T-helper 17 cell (primary cell): Measurements from ENCODE around the gene NEDD4L. TPM values are rescaled to one million over a fixed set of nuclear protein-coding genes. Genes with fewer than 3 reads are reported as not detected.
A peak's percentile ranks its signal among the peaks of the same experiment; 100 is the strongest.

Experiments
- ATAC-seq: fragments of 150-1000 bp; cut with Tn5 transposase; 2 replicates; pipeline ENCODE4 v1.10.0; 2021; ENCODE audit warnings: mild to moderate bottlenecking, moderate library complexity
- DNase-seq, 3 donors: peaks; one replicate each; pipeline versions ENCODE4 v3.0.0 to v3.0.0-alpha.2; 2020 to 2021
- H3K9me3 ChIP-seq: one replicate; pipeline ENCODE4 v1.7.0; 2013; ENCODE audit warnings: low read length, mild to moderate bottlenecking; ENCODE audit not compliant: control insufficient read depth, poor library complexity, severe bottlenecking
- H3K27ac Mint-ChIP-seq: one replicate; pipeline ENCODE4 v1.8.0; 2022; ENCODE audit warnings: mild to moderate bottlenecking, moderate library complexity, mixed read lengths
- H3K27me3 Mint-ChIP-seq: one replicate; pipeline ENCODE4 v1.8.0; 2022; ENCODE audit warnings: mixed read lengths
- H3K36me3 Mint-ChIP-seq: one replicate; pipeline ENCODE4 v1.8.0; 2022; ENCODE audit warnings: low read depth, mixed read lengths
- H3K4me1 Mint-ChIP-seq: one replicate; pipeline ENCODE4 v1.8.0; 2022; ENCODE audit warnings: mild to moderate bottlenecking, mixed read lengths
- H3K4me3 Mint-ChIP-seq: one replicate; pipeline ENCODE4 v1.8.0; 2022; ENCODE audit warnings: mild to moderate bottlenecking, moderate library complexity, mixed read lengths
- total RNA-seq, 4 donors: library from RNA in 2 of 4; stranded (reverse) in 2 of 4; gene quantifications; one replicate each; pipeline ENCODE4 v1.2.3 and lab custom pipeline; 2022 to 2026

NEDD4L gene
- total RNA-seq, 2 donors from 2014 or later: 9.8 to 22.4 TPM

DNA sequence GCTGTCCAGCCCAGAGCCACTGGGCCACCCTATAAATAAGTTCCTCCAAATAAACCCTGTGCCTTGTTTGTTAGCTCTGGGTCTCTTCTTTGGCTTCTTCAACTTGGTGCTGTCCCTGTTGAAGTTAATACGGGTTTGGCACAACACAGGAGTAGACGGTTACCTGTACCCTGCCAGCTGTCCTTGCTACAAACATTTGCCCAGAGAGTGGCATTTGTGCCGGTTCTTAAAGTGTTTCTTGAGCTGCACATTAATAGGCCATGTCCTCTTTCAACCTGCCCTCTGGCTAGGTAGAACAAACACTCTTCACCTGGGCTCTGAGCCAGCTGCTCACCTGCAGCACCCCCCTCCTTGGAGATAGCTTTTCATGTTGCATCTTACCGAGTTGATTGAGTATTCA lies 139.2 kb downstream of the NEDD4L start:
- Mint-ChIP-seq H3K27me3 (peaks cover 20% of the 10 kb centered on the region), H3K27ac (no peak overlapping the region), H3K4me1 (no peaks in the 10 kb centered on the region), H3K4me3 (no peak overlapping the region), H3K36me3 (no peaks in the 10 kb centered on the region)
- ATAC-seq (no peak), DNase-seq (no peak)
- no peaks in the 10 kb centered on the region for H3K9me3 ChIP-seq

DNA sequence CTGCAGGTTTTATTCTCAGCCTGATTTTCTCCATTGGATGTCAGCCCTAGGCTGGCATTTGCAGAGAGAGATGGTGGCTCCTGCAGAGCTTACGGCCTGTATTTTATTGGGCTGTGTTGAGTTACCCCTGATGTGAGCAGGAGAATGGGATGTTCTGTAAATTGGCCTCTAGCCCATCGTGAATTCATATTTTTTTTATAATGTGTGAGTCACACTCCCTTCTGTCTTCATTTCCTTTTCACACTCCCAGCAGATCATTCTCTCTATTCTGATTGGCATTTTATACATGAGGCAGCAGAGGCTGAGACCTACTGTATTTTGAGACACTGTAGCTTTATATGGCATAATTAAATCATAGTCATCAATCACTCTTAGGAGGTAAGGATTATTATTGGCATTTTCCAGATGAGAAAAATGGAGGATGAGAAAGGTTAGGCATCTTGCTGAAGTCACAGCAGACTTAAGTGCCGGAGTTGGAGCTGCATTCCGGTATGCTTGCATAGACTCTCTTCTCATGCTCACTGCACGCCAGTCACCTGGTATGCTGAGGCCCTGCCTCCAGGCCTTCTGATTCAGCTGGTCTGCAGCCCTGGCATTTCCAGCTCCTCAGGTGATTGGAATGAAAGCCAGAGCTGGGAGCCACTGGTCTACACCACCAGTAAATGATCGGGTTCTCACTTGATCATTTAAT lies 142.4 kb downstream of the NEDD4L start:
- DNase-seq: no peak
- H3K36me3 Mint-ChIP-seq: no peaks in the 10 kb centered on the region
- H3K9me3 ChIP-seq: no peaks in the 10 kb centered on the region
- ATAC-seq: no peak
- no peak overlapping the region for H3K4me3 Mint-ChIP-seq
- no peak overlapping the region for H3K27ac Mint-ChIP-seq
- H3K27me3 Mint-ChIP-seq: peaks cover 15% of the 10 kb centered on the region
- no peaks in the 10 kb centered on the region for H3K4me1 Mint-ChIP-seq

DNA sequence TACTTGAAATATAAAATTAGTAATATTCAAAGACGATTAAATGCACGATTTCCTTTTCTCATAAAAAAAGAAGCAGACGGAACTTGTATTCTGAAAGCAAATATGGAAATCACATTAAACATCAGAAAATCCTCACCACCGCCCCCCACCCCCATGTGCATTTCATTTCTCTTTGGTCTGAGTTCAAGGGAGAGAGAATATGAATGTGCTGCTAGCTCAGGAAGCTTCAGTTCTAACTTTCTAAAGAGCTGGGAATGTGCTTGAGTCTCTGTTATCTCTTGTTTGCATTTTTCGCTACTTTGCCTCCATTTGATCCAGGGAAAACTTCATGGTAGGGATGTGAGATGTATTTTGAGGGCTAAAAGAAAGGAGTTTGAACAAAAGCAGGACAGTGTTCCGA lies 143.6 kb downstream of the NEDD4L start:
- ATAC-seq (no peak), DNase-seq (no peak)
- Mint-ChIP-seq H3K36me3 (no peaks in the 10 kb centered on the region), H3K27ac (no peak overlapping the region), H3K4me3 (no peak overlapping the region), H3K4me1 (no peaks in the 10 kb centered on the region), H3K27me3 (peaks cover 23% of the 10 kb centered on the region)
- no peaks in the 10 kb centered on the region for H3K9me3 ChIP-seq

DNA sequence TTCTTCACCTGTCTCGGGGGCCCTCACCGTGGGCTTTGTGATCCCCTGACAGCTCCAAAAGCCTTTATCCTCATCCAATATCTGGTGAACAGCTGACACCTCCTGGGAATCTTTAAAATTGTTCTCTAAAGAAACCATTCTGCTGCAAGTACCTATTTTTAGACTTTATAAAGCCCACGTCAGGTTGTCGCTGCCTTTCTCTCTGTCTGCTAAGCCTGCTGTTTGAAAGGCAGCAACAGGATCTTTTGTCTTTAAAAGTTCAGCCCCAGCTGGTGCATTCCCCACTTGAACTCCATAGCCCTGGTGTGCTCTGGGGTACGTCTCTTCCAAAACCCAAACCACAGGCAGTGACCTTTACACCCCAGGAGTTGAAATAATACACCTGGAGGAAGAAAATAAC lies 145.0 kb downstream of the NEDD4L start:
- Mint-ChIP-seq H3K27ac (no peak overlapping the region), H3K27me3 (peaks cover 37% of the 10 kb centered on the region), H3K4me3 (no peak overlapping the region), H3K36me3 (peaks cover 2% of the 10 kb centered on the region), H3K4me1 (peaks cover 3% of the 10 kb centered on the region)
- no peak for ATAC-seq
- DNase-seq: no peak
- no peaks in the 10 kb centered on the region for H3K9me3 ChIP-seq

DNA sequence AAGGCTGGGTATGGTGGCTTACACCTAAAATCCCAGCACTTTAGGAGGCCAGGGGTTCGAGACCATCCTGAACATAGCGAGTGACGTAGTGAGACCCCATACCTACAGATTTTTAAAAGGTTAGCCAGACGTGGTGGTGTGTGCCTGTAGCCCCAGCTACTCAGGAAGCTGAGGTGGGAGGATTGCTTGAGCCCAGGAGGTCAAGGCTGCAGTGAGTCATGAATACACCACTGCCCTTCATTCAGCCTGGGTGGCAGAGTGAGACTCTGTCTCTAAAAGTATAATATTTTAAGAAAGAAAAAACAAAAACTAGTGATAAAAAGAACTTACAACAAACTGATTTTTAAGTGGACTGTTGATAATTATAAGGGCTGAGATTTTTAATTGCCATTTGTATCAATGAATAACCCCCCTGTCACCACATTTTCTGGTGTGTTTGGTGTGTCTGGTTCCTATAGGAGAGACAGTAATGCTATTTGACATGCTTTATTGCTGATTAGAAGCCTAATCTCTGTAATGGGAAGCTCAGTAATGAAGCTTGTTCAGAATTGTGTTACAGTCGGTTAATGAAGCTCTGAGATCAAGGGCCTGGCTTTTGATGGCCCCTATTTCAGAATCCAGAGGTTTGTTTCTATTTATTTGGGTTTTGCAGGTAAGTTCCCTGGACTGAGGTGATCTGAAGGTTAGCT lies 147.0 kb downstream of the NEDD4L start:
- Mint-ChIP-seq H3K4me3 (no peak overlapping the region), H3K36me3 (peaks cover 2% of the 10 kb centered on the region), H3K27ac (no peak overlapping the region), H3K27me3 (peaks cover 54% of the 10 kb centered on the region), H3K4me1 (peaks cover 12% of the 10 kb centered on the region)
- ATAC-seq (no peak), DNase-seq (no peak)
- no peaks in the 10 kb centered on the region for H3K9me3 ChIP-seq

DNA sequence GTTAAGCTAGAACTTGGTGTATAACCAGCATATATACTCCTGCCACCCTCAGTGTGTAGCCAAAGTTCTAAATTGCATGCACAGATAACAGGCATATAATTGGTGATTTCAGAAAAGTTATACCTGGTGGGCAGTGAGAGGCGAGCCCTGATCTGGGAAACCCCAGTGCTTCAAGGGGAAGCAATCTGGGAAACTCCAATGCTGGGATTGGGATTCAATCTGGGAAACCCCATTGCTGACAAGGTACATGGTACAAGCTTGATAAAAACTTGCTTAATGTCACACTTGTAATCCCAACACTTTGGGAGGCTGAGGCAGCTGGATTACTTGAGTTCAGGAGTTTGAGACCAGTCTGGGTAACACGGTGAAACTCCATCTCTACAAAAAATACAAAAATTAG lies 147.6 kb downstream of the NEDD4L start:
- peaks cover 3% of the 10 kb centered on the region for H3K36me3 Mint-ChIP-seq
- H3K4me1 Mint-ChIP-seq: peaks cover 15% of the 10 kb centered on the region
- H3K27me3 Mint-ChIP-seq: peaks cover 57% of the 10 kb centered on the region
- no peak for DNase-seq
- no peak for ATAC-seq
- H3K4me3 Mint-ChIP-seq: no peak overlapping the region
- no peaks in the 10 kb centered on the region for H3K9me3 ChIP-seq
- H3K27ac Mint-ChIP-seq: no peak overlapping the region

DNA sequence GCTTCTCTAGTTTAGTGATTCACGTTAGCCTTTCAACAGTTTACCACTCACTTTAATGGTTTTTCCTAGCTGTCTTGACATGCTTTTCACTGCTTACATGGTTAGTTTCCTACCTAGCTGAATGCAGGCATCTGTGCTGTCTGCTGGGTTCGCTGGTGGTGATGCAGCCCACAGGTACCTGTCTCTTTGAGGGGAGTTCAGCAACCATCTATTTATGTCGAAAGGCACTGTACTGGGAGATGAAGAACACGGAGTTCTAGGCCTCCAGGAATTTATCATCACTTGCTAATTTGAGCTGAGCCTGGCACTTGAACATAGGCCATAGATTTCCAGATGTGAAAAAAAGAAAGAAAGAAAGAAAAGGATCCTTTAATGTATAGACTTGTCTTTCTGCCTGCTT lies 148.5 kb downstream of the NEDD4L start:
- H3K36me3 Mint-ChIP-seq: peaks cover 4% of the 10 kb centered on the region
- H3K27me3 Mint-ChIP-seq: peaks cover 62% of the 10 kb centered on the region
- H3K4me3 Mint-ChIP-seq: no peak overlapping the region
- no peak for ATAC-seq
- H3K27ac Mint-ChIP-seq: no peak overlapping the region
- H3K4me1 Mint-ChIP-seq: peaks cover 18% of the 10 kb centered on the region
- DNase-seq: no peak
- H3K9me3 ChIP-seq: no peaks in the 10 kb centered on the region

DNA sequence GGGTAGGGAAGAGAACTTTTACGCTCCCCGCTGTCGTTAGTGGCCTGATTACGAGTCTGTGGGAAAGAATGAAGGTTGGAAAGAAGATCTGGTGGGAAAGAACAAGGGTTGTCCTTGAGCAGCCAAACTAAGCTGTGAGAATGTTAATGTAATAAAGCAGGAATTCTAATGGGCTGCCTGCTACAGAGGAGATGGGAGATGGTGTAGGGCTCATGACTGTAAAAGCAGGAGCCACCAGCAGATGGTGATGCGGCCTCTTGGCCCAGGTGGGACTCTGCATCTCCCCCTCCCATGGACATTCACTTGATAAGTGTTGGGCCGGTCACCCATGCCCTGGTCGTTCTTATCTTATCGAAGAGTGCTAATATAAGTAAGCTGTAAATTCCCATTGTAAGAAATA lies 150.0 kb downstream of the NEDD4L start:
- no peaks in the 10 kb centered on the region for H3K9me3 ChIP-seq
- Mint-ChIP-seq H3K27ac (no peak overlapping the region), H3K27me3 (peaks cover 59% of the 10 kb centered on the region), H3K4me3 (no peak overlapping the region), H3K4me1 (peaks cover 18% of the 10 kb centered on the region), H3K36me3 (peaks cover 4% of the 10 kb centered on the region)
- ATAC-seq (no peak), DNase-seq (no peak)

DNA sequence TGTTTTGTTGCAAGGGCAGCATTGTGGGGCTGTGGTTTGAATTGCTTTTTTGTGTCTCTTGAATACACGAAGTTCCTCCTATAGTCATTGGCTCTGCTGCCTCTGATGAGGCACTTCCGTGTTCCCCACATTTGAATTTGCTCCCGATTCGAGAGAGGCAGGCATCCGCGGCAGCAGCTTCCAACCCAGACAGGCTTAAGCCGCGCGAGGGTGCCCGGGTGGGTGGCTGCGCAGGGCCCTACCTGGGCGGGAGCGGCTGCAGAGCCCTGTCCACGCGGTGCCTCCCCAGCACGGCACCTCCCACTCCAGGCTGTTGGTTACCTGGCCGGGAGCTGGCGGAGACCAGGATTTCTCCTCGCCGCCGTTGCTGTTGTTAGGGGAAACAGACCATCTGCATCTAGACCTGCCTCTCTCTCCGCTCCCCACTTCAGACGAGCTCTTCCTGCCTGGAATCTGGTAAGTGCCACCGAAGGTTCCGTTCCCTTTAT lies 151.3 kb downstream of the NEDD4L start:
- Mint-ChIP-seq H3K27ac (peak overlapping the region; percentile 49), H3K27me3 (peaks cover 50% of the 10 kb centered on the region), H3K4me3 (peak overlapping the region; percentile 73), H3K4me1 (peaks cover 18% of the 10 kb centered on the region), H3K36me3 (peaks cover 4% of the 10 kb centered on the region)
- peak in 2 of 3 donors; percentile 14 to 20 for DNase-seq
- ATAC-seq: peak; percentile 65
- H3K9me3 ChIP-seq: no peaks in the 10 kb centered on the region

DNA sequence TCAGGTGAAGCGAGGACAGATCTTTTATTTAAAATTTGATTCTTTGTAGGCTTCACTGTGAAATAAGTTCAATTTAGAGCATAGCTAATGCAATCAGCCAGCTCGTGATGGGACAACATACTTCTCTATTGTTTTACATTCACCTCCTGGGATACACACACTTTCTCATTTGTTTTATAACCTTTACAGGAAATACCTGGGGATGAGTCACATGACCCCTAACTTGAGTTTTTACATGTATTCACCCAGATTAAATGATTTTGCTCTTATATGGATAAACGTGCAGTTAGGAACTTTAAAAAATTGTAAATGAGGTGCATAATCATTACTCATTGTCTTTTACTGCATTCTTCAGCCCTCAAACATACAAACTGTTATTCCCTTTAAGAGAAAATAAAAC lies 152.1 kb downstream of the NEDD4L start:
- H3K36me3 Mint-ChIP-seq: peaks cover 4% of the 10 kb centered on the region
- peak overlapping the region; percentile 73 for H3K4me3 Mint-ChIP-seq
- ATAC-seq (no peak), DNase-seq (no peak)
- H3K4me1 Mint-ChIP-seq: peaks cover 18% of the 10 kb centered on the region
- peaks cover 49% of the 10 kb centered on the region for H3K27me3 Mint-ChIP-seq
- H3K27ac Mint-ChIP-seq: peak overlapping the region; percentile 49
- H3K9me3 ChIP-seq: no peaks in the 10 kb centered on the region

DNA sequence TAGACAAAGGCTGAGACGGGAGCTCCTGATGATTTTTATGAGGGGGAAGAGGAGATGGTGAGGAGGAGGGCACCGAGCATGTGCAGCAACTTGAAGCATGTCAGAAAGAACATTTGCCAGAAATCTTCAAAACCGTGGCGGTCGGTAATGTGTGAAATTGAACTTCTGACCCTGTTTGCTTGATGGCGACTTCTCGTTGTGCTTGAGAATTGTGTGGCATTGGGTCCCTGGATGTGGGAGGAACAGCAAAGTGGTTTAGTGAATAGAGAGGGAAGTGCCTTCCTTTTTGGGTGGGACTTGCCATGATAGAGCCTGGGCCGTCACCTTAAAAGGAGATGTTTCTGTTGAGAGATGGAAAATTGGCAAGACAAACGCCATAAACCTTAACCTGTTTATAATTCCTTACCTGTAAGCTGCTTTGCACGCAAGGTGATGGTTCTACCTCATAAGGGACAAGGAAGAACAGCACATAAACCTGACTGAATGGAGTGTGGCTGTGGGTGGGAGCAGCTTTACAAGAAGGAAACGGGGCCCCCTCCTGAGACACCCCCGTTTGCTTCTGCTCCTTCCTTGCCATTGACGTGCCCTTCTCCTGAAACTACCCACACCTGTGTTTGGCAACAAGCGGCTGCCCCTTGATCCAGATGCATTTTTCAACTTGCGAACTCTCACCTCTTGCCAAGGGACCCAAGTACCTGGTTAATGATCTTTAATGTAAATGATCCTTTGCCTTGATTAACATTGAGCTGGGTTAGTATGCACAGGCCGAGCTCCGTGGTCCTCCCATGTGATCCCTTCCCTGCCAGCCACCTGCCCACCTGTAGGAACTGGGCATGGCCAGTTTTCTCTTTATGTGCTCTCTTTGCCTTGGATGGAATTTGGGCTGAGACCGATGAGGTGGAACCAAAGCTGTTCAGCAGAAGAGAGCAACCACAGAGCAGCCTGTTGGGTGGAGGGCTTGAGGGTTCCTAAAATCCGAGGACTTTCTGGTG lies 153.2 kb downstream of the NEDD4L start:
- Mint-ChIP-seq H3K27ac (no peak overlapping the region), H3K4me3 (no peak overlapping the region), H3K4me1 (peaks cover 18% of the 10 kb centered on the region), H3K36me3 (peaks cover 4% of the 10 kb centered on the region), H3K27me3 (peaks cover 46% of the 10 kb centered on the region)
- DNase-seq (no peak), ATAC-seq (no peak)
- no peaks in the 10 kb centered on the region for H3K9me3 ChIP-seq

DNA sequence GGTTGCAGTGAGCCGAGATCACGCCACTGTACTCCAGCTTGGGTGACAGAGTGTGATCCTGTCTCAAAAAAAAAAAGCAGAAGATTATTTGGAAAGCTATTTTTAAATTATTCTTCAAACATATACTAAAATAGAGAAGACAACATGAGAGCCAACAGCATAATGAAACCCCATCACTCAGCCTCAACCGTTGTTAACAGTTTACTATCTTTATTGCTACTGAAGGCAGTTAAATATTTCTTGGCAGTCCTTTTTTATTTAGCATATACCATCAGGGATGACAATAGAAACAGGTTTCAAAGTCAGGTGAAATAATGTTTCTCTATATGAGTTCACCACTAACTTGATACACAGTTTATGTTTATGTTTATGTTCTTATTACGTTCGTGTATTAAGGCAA lies 157.2 kb downstream of the NEDD4L start:
- Mint-ChIP-seq H3K4me1 (peaks cover 6% of the 10 kb centered on the region), H3K27me3 (peaks cover 30% of the 10 kb centered on the region), H3K36me3 (peaks cover 2% of the 10 kb centered on the region)

More for the DNA sequence above, 157.2 kb downstream of the NEDD4L start:
- ATAC-seq (no peak), DNase-seq (no peak)
- H3K9me3 ChIP-seq: no peaks in the 10 kb centered on the region
- Mint-ChIP-seq H3K27ac (no peak overlapping the region), H3K4me3 (no peak overlapping the region)
